A673 (cell line): Measurements from ENCODE around the gene C5. TPM values are rescaled to one million over a fixed set of nuclear protein-coding genes. Genes with fewer than 3 reads are reported as not detected.

Experiments
- BruUV-seq: library from RNA; stranded (reverse); fragments of 400-500 nt; replicated peaks from 2 replicates; lab custom pipeline; 2021; lab: Mats Ljungman, UMichigan
- CTCF ChIA-PET: fragments of 300-600 bp; sonication (Branson Sonifier 250); formaldehyde crosslinking; loops from one replicate; lab custom pipeline; 2022; ENCODE audit warnings: antibody characterized with exemption; lab: Charles Lee
- POLR2A ChIA-PET: fragments of 300-600 bp; sonication (Branson Sonifier 250); formaldehyde crosslinking; loops from one replicate; lab custom pipeline; 2022; ENCODE audit warnings: antibody characterized with exemption; ENCODE audit not compliant: low non-redundant PET; lab: Charles Lee
- DNase-seq: peaks from one replicate; pipeline ENCODE4 v3.0.0-alpha.2; 2015; ENCODE audit warnings: low spot score
- H3K27ac ChIP-seq: fragments of 200-600 bp; sonication (generic); 2 replicates; pipeline ENCODE4 v1.5.1; 2016; ENCODE audit warnings: mixed run types, low read depth, mild to moderate bottlenecking, mixed read lengths, antibody characterized with exemption, low read length; ENCODE audit not compliant: poor library complexity, severe bottlenecking
- H3K27me3 ChIP-seq: fragments of 200-600 bp; sonication (generic); replicated peaks from 2 replicates; pipeline ENCODE4 v1.6.1; 2017; ENCODE audit warnings: mixed run types, low read depth, mild to moderate bottlenecking, mixed read lengths, antibody characterized with exemption, low read length; ENCODE audit not compliant: insufficient read depth, poor library complexity
- H3K36me3 ChIP-seq: fragments of 200-600 bp; sonication (generic); 2 replicates; pipeline ENCODE4 v1.6.1; 2016; ENCODE audit warnings: mixed run types, mild to moderate bottlenecking, mixed read lengths, antibody characterized with exemption, low read length; ENCODE audit not compliant: insufficient read depth, poor library complexity, severe bottlenecking
- H3K4me1 ChIP-seq: fragments of 200-600 bp; sonication (generic); 2 replicates; pipeline ENCODE4 v1.6.1; 2017; ENCODE audit warnings: mixed run types, mild to moderate bottlenecking, mixed read lengths, antibody characterized with exemption, low read length; ENCODE audit not compliant: insufficient read depth, poor library complexity, severe bottlenecking
- H3K4me3 ChIP-seq: fragments of 200-600 bp; sonication (generic); 2 replicates; pipeline ENCODE4 v1.5.1; 2016; ENCODE audit warnings: low read depth, mixed run types, mild to moderate bottlenecking, mixed read lengths, low read length; ENCODE audit not compliant: poor library complexity, severe bottlenecking
- H3K9me3 ChIP-seq: fragments of 200-600 bp; sonication (generic); 2 replicates; pipeline ENCODE4 v1.6.1; 2016; ENCODE audit warnings: mixed run types, low read depth, mild to moderate bottlenecking, mixed read lengths, antibody characterized with exemption, low read length; ENCODE audit not compliant: poor library complexity, severe bottlenecking
- EZH2 ChIP-seq: fragments of 200-600 bp; sonication (generic); IDR thresholded peaks from 2 replicates; pipeline ENCODE4 v1.6.1; 2017; ENCODE audit warnings: borderline replicate concordance, low read depth, mild to moderate bottlenecking, mixed read lengths, antibody characterized with exemption, low read length; ENCODE audit not compliant: poor library complexity, severe bottlenecking
- intact Hi-C: fragments of 100-400 bp; cut with micrococcal nuclease; formaldehyde crosslinking; loops from one replicate; pipeline ENCODE4 v1.10.0; 2022; ENCODE audit not compliant: unreplicated experiment
- total RNA-seq: library from RNA; stranded (reverse); gene quantifications from 2 replicates; pipeline ENCODE4 v1.2.3, GENCODE V29; 2021
- TF ChIP-seq, protein P1 (sequence below): fragments of 300-800, 200-600 bp; sonication (generic); conservative IDR thresholded peaks from 2 replicates; pipeline ENCODE4 v1.5.1; 2017; ENCODE audit warnings: low read depth, mild to moderate bottlenecking, antibody characterized with exemption, low read length, moderate library complexity, mixed read lengths

C5 gene
- total RNA-seq, 1 experiment from 2014 or later, result 4.4 TPM

- Histone ChIP-seq H3K27ac (no peak overlapping the region), H3K27me3 (no peaks in the 10 kb centered on the region), H3K4me3 (no peak overlapping the region), H3K4me1 (peaks cover 38% of the 10 kb centered on the region), H3K9me3 (no peaks in the 10 kb centered on the region), H3K36me3 (no peaks in the 10 kb centered on the region)
- TF ChIP-seq, protein P1, sequence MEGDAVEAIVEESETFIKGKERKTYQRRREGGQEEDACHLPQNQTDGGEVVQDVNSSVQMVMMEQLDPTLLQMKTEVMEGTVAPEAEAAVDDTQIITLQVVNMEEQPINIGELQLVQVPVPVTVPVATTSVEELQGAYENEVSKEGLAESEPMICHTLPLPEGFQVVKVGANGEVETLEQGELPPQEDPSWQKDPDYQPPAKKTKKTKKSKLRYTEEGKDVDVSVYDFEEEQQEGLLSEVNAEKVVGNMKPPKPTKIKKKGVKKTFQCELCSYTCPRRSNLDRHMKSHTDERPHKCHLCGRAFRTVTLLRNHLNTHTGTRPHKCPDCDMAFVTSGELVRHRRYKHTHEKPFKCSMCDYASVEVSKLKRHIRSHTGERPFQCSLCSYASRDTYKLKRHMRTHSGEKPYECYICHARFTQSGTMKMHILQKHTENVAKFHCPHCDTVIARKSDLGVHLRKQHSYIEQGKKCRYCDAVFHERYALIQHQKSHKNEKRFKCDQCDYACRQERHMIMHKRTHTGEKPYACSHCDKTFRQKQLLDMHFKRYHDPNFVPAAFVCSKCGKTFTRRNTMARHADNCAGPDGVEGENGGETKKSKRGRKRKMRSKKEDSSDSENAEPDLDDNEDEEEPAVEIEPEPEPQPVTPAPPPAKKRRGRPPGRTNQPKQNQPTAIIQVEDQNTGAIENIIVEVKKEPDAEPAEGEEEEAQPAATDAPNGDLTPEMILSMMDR, result no peak
- TF ChIP-seq EZH2, result no peak
- intact Hi-C loops, result loop anchor here (5.0 kb wide), 2 partner anchors 62 to 322 kb away; partner anchors contain the start of gene PHF19
- DNase-seq, result no peak
- BruUV-seq, result no TSS peak
- CTCF ChIA-PET, result no interaction called here
- POLR2A ChIA-PET, result no interaction called here
These were observed 111.2 kb downstream of the C5 start for GRCh38 chr9:120938851-120939250.

GRCh38 chr9:120937596-120937995 lies 112.5 kb downstream of the C5 start:
- Histone ChIP-seq H3K4me1 (peaks cover 35% of the 10 kb centered on the region), H3K9me3 (no peaks in the 10 kb centered on the region), H3K27me3 (no peaks in the 10 kb centered on the region), H3K36me3 (no peaks in the 10 kb centered on the region), H3K27ac (no peak overlapping the region), H3K4me3 (no peak overlapping the region)
- no peak for TF ChIP-seq EZH2
- TF ChIP-seq, protein P1, result no peak
- ChIA-PET CTCF (no interaction called here), POLR2A (no interaction called here)
- intact Hi-C loops, result loop anchor here (5.0 kb wide), 2 partner anchors 60 to 320 kb away; partner anchors contain the start of gene PHF19
- DNase-seq, result no peak
- no TSS peak for BruUV-seq

DNA sequence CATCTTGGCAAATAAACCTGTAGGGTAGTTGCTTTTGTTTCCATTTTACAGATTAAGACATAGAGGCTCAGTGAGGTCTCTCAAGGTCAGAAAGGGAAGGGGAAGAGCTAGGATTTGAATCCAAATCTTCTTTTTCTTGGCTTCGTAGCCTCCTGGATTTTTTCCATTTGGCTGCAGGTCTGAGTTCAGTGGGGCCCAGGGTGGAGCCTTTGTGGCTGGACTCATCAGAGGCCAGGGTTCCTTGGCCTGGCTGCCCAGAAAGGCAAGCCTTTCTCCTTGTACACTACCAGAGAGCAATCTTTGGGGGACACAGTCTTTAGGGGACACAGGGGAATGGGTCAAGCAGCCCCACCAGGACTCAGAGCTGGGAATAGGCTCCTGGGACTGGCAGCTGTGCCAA lies 112.9 kb downstream of the C5 start:
- DNase-seq, result no peak
- TF ChIP-seq, protein P1, result no peak
- TF ChIP-seq EZH2, result no peak
- intact Hi-C loops, result loop anchor here (5.0 kb wide), 2 partner anchors 60 to 320 kb away; partner anchors contain the start of gene PHF19
- Histone ChIP-seq H3K27me3 (no peaks in the 10 kb centered on the region), H3K36me3 (no peaks in the 10 kb centered on the region), H3K9me3 (no peaks in the 10 kb centered on the region), H3K27ac (no peak overlapping the region), H3K4me3 (no peak overlapping the region), H3K4me1 (peaks cover 31% of the 10 kb centered on the region)
- ChIA-PET CTCF (interaction anchor here (1.1 to 1.5 kb wide), 3 partner anchors 11 to 317 kb away, joined by 3 to 5 read pairs (median 3); no protein-coding TSS in a partner anchor), POLR2A (no interaction called here)
- BruUV-seq, result no TSS peak
